Endothelial cell (in vitro differentiated cells): ENCODE data around the gene STX12. TPM values are rescaled to one million over a fixed set of nuclear protein-coding genes. Genes with fewer than 3 reads are reported as not detected.
A peak's percentile ranks its signal among the peaks of the same experiment; 100 is the strongest.

Experiments used
- DNase-seq: peaks from one replicate; pipeline ENCODE4 v3.0.0; 2021; ENCODE audit warnings: low spot score
- H3K27ac Mint-ChIP-seq: one replicate; pipeline ENCODE4 v1.8.0; 2021; ENCODE audit warnings: mixed read lengths, inconsistent platforms; ENCODE audit not compliant: unreplicated experiment
- H3K27me3 Mint-ChIP-seq: one replicate; pipeline ENCODE4 v1.8.0; 2021; ENCODE audit warnings: mild to moderate bottlenecking, moderate library complexity, mixed read lengths, inconsistent platforms; ENCODE audit not compliant: unreplicated experiment
- H3K36me3 Mint-ChIP-seq: one replicate; pipeline ENCODE4 v1.8.0; 2021; ENCODE audit warnings: mild to moderate bottlenecking, low read depth, mixed read lengths, inconsistent platforms; ENCODE audit not compliant: unreplicated experiment
- H3K4me1 Mint-ChIP-seq: one replicate; pipeline ENCODE4 v1.8.0; 2021; ENCODE audit warnings: mild to moderate bottlenecking, mixed read lengths, inconsistent platforms; ENCODE audit not compliant: unreplicated experiment
- H3K4me3 Mint-ChIP-seq: one replicate; pipeline ENCODE4 v1.8.0; 2021; ENCODE audit warnings: mild to moderate bottlenecking, mixed read lengths, inconsistent platforms; ENCODE audit not compliant: unreplicated experiment
- H3K9me3 Mint-ChIP-seq: one replicate; pipeline ENCODE4 v1.8.0; 2021; ENCODE audit warnings: mixed read lengths, inconsistent platforms; ENCODE audit not compliant: unreplicated experiment
- CTCF ChIP-seq: fragments of 200-600 bp; sonication (generic); IDR thresholded peaks from one replicate; pipeline ENCODE4 v1.5.0; 2021; ENCODE audit warnings: antibody characterized with exemption; ENCODE audit not compliant: unreplicated experiment
- total RNA-seq: library from RNA; stranded (reverse); fragmentation: NEBNext Ultra II Directional; extraction: Animal tissue kit (Norgen Biotek cat#: 25700); gene quantifications from one replicate; pipeline ENCODE4 v1.2.1, GENCODE V29; 2021; ENCODE audit not compliant: unreplicated experiment

Gene STX12
- total RNA-seq, 1 donor from 2014 or later: 52.4 TPM

- DNase-seq: no peak
- H3K9me3 Mint-ChIP-seq: no peaks in the 10 kb centered on the region
- H3K4me3 Mint-ChIP-seq: no peak overlapping the region
- H3K36me3 Mint-ChIP-seq: no peaks in the 10 kb centered on the region
- TF ChIP-seq CTCF: no peak
- H3K27me3 Mint-ChIP-seq: no peaks in the 10 kb centered on the region
- peaks cover 12% of the 10 kb centered on the region for H3K4me1 Mint-ChIP-seq
- H3K27ac Mint-ChIP-seq: peak overlapping the region; percentile 55
Measured at GRCh38 chr1:27862004-27862403, 89.0 kb downstream of the STX12 start.

- Mint-ChIP-seq H3K9me3 (no peaks in the 10 kb centered on the region), H3K4me3 (peak overlapping the region; percentile 10), H3K27ac (peak overlapping the region; percentile 73), H3K36me3 (no peaks in the 10 kb centered on the region), H3K4me1 (peaks cover 12% of the 10 kb centered on the region), H3K27me3 (no peaks in the 10 kb centered on the region)
- peak; percentile 38 for DNase-seq
- TF ChIP-seq CTCF: no peak
Measured at GRCh38 chr1:27862671-27863537, 89.9 kb downstream of the STX12 start.

GRCh38 chr1:27863538-27863915 is 90.5 kb downstream of the STX12 start:
- no peaks in the 10 kb centered on the region for H3K36me3 Mint-ChIP-seq

GRCh38 chr1:27864264-27864895 is 91.4 kb downstream of the STX12 start:
- H3K27me3 Mint-ChIP-seq: no peaks in the 10 kb centered on the region
- no peaks in the 10 kb centered on the region for H3K36me3 Mint-ChIP-seq
- H3K4me3 Mint-ChIP-seq: no peak overlapping the region
- no peaks in the 10 kb centered on the region for H3K9me3 Mint-ChIP-seq
- peak overlapping the region; percentile 42 for H3K27ac Mint-ChIP-seq
- no peak for TF ChIP-seq CTCF
- no peak for DNase-seq
- H3K4me1 Mint-ChIP-seq: peaks cover 15% of the 10 kb centered on the region

More at GRCh38 chr1:27863538-27863915, 90.5 kb downstream of the STX12 start:
- H3K4me3 Mint-ChIP-seq: peak overlapping the region; percentile 10
- TF ChIP-seq CTCF: no peak
- peak overlapping the region; percentile 73 for H3K27ac Mint-ChIP-seq
- H3K9me3 Mint-ChIP-seq: no peaks in the 10 kb centered on the region
- DNase-seq: no peak
- H3K4me1 Mint-ChIP-seq: peaks cover 12% of the 10 kb centered on the region
- no peaks in the 10 kb centered on the region for H3K27me3 Mint-ChIP-seq

- H3K27ac Mint-ChIP-seq: no peak overlapping the region
- DNase-seq: no peak
- no peaks in the 10 kb centered on the region for H3K9me3 Mint-ChIP-seq
- peaks cover 17% of the 10 kb centered on the region for H3K4me1 Mint-ChIP-seq
- no peak overlapping the region for H3K4me3 Mint-ChIP-seq
- no peaks in the 10 kb centered on the region for H3K27me3 Mint-ChIP-seq
- no peak for TF ChIP-seq CTCF
- H3K36me3 Mint-ChIP-seq: no peaks in the 10 kb centered on the region
Measured at GRCh38 chr1:27865821-27866220, 92.8 kb downstream of the STX12 start.
